Immature natural killer cell (primary cell): ENCODE data around the gene EYS. TPM values are rescaled to one million over a fixed set of nuclear protein-coding genes. Genes with fewer than 3 reads are reported as not detected.

Experiments used
- DNase-seq, 3 donors: peaks; one replicate each; pipeline ENCODE4 v3.0.0; 2022; ENCODE audit warnings: mixed read lengths in 1 of 3
- H3K27ac Mint-ChIP-seq, 6 donors: one replicate each; pipeline ENCODE4 v1.8.0; 2020; ENCODE audit warnings: mixed read lengths in 6 of 6, mild to moderate bottlenecking in 5 of 6, inconsistent platforms in 4 of 6, moderate library complexity in 3 of 6
- H3K27me3 Mint-ChIP-seq, 3 donors: one replicate each; pipeline ENCODE4 v1.8.0; 2020 to 2021; ENCODE audit warnings: low read depth in 3 of 3, mild to moderate bottlenecking in 3 of 3, mixed read lengths in 3 of 3, moderate library complexity in 3 of 3, inconsistent platforms in 1 of 3
- H3K36me3 Mint-ChIP-seq, 3 donors: one replicate each; pipeline ENCODE4 v1.8.0; 2020; ENCODE audit warnings: mixed read lengths in 3 of 3, inconsistent platforms in 2 of 3, mild to moderate bottlenecking in 2 of 3
- H3K4me1 Mint-ChIP-seq, 2 donors: one replicate each; pipeline ENCODE4 v1.8.0; 2020; ENCODE audit warnings: inconsistent platforms in 2 of 2, mild to moderate bottlenecking in 2 of 2, mixed read lengths in 2 of 2, moderate library complexity in 1 of 2
- H3K4me3 Mint-ChIP-seq, 5 donors: one replicate each; pipeline ENCODE4 v1.8.0; 2020; ENCODE audit warnings: mild to moderate bottlenecking in 5 of 5, mixed read lengths in 5 of 5, inconsistent platforms in 3 of 5, moderate library complexity in 3 of 5
- H3K9me3 Mint-ChIP-seq, 6 donors: one replicate each; pipeline ENCODE4 v1.8.0; 2020; ENCODE audit warnings: mild to moderate bottlenecking in 6 of 6, mixed read lengths in 6 of 6, inconsistent platforms in 4 of 6, moderate library complexity in 3 of 6
- polyA plus RNA-seq, 3 donors: library from polyadenylated mRNA; unstranded; fragments of 300-500 nt; fragmentation: Illumina TruSeq; gene quantifications; one replicate each; pipeline ENCODE4 v1.2.3, GENCODE V29; 2021

EYS gene
- polyA plus RNA-seq, result not detected

DNA sequence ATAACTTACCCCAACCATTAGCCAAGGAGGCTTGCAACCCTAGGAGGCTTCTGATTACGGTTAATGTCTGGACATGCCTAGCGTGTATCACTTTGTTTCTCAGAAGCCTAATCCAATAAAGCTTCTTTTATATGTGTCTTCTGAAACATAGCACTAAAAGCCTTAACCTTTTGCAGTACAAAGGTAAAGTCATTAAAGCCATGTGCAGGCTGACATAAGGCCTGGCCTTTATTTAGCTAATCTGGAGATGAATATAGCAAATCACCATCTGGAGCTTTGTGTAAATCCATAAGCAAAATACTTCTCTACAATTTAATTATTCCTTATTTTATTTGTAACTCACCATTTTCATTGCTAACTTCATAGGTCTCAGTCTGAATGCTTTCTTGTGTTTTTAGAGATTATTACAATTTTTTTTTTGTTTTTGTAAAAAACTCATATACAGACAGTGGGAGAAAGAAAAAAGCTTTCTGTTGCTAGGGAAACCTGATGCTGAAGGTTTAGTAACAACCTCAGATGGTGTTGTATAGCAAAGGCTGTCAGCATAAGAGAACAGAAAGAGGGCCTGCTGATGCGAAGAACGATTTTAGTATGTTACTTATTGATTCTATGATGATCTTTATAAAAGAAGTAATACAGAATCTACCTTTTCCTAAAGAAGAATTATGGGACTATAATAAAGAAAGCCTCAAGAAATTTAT lies at the start of gene EYS:
Gene EYS, minus strand, starts transcription at position 101 of the 701 bp plus-strand sequence. CDS start 211,816 bp downstream, outside the sequence.
- no peaks in the 10 kb centered on the region for H3K4me1 Mint-ChIP-seq
- H3K36me3 Mint-ChIP-seq, result no peaks in the 10 kb centered on the region
- DNase-seq, result no peak
- H3K27ac Mint-ChIP-seq, result no peak within 1 kb of the TSS
- H3K27me3 Mint-ChIP-seq, result peaks cover 0 to 2% (median 0%) of the 10 kb centered on the region in 3 donors
- no peak within 1 kb of the TSS for H3K4me3 Mint-ChIP-seq
- H3K9me3 Mint-ChIP-seq, result peaks cover 10 to 34% (median 20%) of the 10 kb centered on the region in 6 donors

DNA sequence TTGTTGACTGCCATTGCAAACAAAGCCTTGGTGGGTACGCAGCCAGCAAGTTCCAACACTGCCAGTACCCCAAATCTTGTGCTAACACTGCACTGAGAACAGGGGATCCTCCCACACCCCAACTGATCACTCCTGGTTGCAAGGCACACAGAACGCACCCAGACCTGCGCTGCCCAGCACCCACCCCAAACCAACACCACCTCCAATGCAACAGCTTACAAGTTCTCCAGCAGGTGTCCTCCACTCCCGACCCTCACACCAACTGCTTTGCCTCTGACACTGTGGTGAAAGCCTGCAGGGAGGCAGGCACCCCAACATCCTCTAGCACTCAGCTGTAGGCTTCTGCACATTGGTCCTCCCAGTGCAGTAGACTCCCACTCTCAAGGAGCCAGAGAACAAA lies 39.3 kb upstream of the EYS start:
- H3K4me3 Mint-ChIP-seq, result no peak overlapping the region
- H3K9me3 Mint-ChIP-seq, result peaks cover 26 to 66% (median 54%) of the 10 kb centered on the region in 6 donors
- no peak overlapping the region for H3K27ac Mint-ChIP-seq
- no peaks in the 10 kb centered on the region for H3K4me1 Mint-ChIP-seq
- H3K36me3 Mint-ChIP-seq, result peaks cover 0 to 8% (median 3%) of the 10 kb centered on the region in 3 donors
- no peak for DNase-seq
- H3K27me3 Mint-ChIP-seq, result peaks cover 0 to 2% (median 0%) of the 10 kb centered on the region in 3 donors

GRCh38 chr6:65745614-65746013 lies 38.6 kb upstream of the EYS start:
- DNase-seq, result no peak

DNA sequence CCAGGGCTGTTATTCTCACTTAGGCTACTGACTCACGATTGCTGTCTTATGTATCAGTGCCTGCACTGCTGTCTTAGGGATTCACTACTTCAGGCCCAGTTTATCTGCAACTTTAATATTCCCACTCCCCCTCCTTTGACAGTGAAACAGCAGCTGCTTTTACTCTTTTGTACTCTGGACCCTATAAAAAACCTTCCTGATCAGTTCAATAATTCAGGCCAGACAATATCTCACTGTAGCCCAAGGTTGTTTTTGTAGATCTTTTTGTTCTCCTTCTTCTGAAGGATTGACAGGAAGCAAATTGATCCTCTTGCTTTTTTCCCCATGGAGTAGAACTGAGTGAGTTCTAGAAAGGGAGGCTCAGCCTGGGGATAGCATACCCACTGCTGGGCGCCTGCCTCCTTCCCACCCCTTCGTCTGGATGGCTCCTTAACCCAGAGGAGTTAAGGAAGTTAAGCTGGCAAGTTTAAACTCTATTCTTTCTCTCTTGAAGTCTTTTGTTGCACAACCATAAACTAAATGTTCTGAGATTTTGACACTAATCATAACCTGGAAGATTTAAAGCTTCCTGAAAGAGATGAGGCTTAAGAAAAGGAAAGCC lies 22.0 kb upstream of the EYS start:
- Mint-ChIP-seq H3K36me3 (peaks cover 0 to 4% (median 0%) of the 10 kb centered on the region in 3 donors), H3K4me3 (no peak overlapping the region), H3K4me1 (no peaks in the 10 kb centered on the region), H3K27me3 (no peaks in the 10 kb centered on the region), H3K9me3 (peaks cover 19 to 74% (median 45%) of the 10 kb centered on the region in 6 donors), H3K27ac (no peak overlapping the region)
- no peak for DNase-seq

More at GRCh38 chr6:65745614-65746013, 38.6 kb upstream of the EYS start:
- Mint-ChIP-seq H3K27ac (no peak overlapping the region), H3K36me3 (peaks cover 0 to 8% (median 3%) of the 10 kb centered on the region in 3 donors), H3K27me3 (peaks cover 0 to 2% (median 0%) of the 10 kb centered on the region in 3 donors), H3K4me3 (no peak overlapping the region), H3K4me1 (no peaks in the 10 kb centered on the region), H3K9me3 (peaks cover 27 to 67% (median 52%) of the 10 kb centered on the region in 6 donors)

- peaks cover 6 to 44% (median 16%) of the 10 kb centered on the region in 6 donors for H3K9me3 Mint-ChIP-seq
- no peak overlapping the region for H3K27ac Mint-ChIP-seq
- H3K27me3 Mint-ChIP-seq, result peaks cover 0 to 1% (median 0%) of the 10 kb centered on the region in 3 donors
- H3K4me3 Mint-ChIP-seq, result no peak overlapping the region
- no peaks in the 10 kb centered on the region for H3K4me1 Mint-ChIP-seq
- no peak for DNase-seq
- H3K36me3 Mint-ChIP-seq, result no peaks in the 10 kb centered on the region
Observed at GRCh38 chr6:65719101-65719500, 12.1 kb upstream of the EYS start.

DNA sequence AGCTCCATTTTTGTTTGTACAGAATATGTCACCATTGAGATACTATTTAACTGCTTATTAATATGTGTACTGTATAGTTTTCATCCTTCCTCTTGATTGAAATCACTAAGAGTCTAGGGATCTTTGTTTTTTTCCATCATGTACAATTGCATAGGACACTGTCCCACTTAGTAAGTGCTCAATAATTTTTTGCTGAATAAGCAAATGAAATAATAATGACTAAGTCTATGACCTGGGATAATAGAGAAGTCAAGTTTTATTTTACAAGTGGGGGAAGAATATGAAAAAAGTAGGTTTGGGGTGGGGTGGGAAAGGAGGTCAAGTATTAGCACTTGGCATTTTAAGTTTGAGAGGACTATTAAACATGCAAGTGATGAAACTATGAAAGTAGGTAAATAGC lies 4.5 kb upstream of the EYS start:
- Mint-ChIP-seq H3K9me3 (peaks cover 14 to 37% (median 27%) of the 10 kb centered on the region in 6 donors), H3K27me3 (peaks cover 0 to 2% (median 0%) of the 10 kb centered on the region in 3 donors), H3K27ac (no peak overlapping the region), H3K4me3 (no peak overlapping the region), H3K36me3 (no peaks in the 10 kb centered on the region), H3K4me1 (no peaks in the 10 kb centered on the region)
- no peak for DNase-seq

DNA sequence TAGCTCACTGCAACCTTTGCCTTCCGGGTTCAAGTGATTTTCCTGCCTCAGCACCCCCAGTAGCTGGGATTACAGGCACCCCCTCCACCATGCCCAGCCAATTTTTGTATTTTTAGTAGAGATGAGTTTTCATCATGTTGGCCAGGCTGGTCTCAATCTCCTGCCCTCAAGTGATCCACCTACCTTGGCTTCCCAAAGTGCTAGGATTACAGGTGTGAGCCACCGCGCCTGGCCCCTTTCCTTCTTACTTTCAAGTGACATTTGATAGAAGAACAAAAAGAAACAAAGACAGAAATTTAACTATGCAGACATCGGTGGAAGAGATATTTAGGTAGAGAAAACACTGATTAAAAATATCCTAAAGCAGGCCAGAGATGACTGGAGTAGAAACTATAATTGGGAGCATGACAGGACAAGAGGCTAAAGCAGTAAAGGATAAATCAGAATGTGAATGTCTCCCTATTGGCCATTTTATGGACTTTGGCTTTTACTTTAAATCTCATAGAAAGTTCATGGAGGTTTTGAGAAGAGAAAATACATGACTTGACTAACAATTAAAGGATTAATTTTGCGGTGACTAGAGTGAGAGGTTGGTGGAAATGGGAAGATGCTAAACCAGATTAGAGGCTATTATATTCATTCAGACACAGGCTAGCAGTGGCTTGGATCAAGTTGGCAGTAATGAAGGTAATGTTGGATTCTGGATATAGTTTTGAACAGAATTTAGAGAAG lies 2.2 kb upstream of the EYS start:
- no peak overlapping the region for H3K27ac Mint-ChIP-seq
- H3K27me3 Mint-ChIP-seq, result peaks cover 0 to 2% (median 0%) of the 10 kb centered on the region in 3 donors
- no peaks in the 10 kb centered on the region for H3K36me3 Mint-ChIP-seq
- H3K4me3 Mint-ChIP-seq, result no peak overlapping the region
- peaks cover 11 to 30% (median 23%) of the 10 kb centered on the region in 6 donors for H3K9me3 Mint-ChIP-seq
- DNase-seq, result no peak
- H3K4me1 Mint-ChIP-seq, result no peaks in the 10 kb centered on the region

GRCh38 chr6:65708162-65708561 lies 1.1 kb upstream of the EYS start:
- H3K27me3 Mint-ChIP-seq, result peaks cover 0 to 2% (median 0%) of the 10 kb centered on the region in 3 donors
- H3K4me3 Mint-ChIP-seq, result no peak overlapping the region
- H3K4me1 Mint-ChIP-seq, result no peaks in the 10 kb centered on the region
- no peak overlapping the region for H3K27ac Mint-ChIP-seq
- no peaks in the 10 kb centered on the region for H3K36me3 Mint-ChIP-seq
- DNase-seq, result no peak
- H3K9me3 Mint-ChIP-seq, result peaks cover 8 to 29% (median 21%) of the 10 kb centered on the region in 6 donors

DNA sequence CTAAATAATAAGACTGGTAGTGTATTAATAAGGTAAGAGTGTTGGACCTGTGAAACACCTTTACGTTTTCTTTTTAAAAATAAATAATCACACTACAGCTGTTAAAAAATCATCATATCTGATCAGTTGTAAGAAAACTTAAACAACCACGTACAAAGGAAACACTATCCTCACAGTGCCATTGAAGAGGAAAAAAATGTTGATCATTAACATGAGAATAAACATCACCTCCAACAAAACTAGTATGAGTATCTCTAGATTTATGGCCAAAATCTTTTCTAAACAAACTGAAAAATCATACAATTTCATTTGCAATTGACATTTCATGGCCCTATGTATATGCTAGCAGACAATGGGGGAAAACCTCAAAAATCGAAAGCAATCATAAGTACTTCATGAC lies 590 bp downstream of the EYS start:
- no peaks in the 10 kb centered on the region for H3K4me1 Mint-ChIP-seq
- H3K27me3 Mint-ChIP-seq, result peaks cover 0 to 2% (median 0%) of the 10 kb centered on the region in 3 donors
- H3K9me3 Mint-ChIP-seq, result peaks cover 7 to 33% (median 14%) of the 10 kb centered on the region in 6 donors
- H3K4me3 Mint-ChIP-seq, result no peak overlapping the region
- no peak for DNase-seq
- H3K27ac Mint-ChIP-seq, result no peak overlapping the region
- H3K36me3 Mint-ChIP-seq, result no peaks in the 10 kb centered on the region

GRCh38 chr6:65701325-65701724 lies 5.7 kb downstream of the EYS start:
- Mint-ChIP-seq H3K4me3 (no peak overlapping the region), H3K9me3 (peaks cover 8 to 36% (median 19%) of the 10 kb centered on the region in 6 donors), H3K27ac (no peak overlapping the region), H3K27me3 (no peaks in the 10 kb centered on the region), H3K4me1 (no peaks in the 10 kb centered on the region), H3K36me3 (no peaks in the 10 kb centered on the region)
- no peak for DNase-seq

GRCh38 chr6:65700561-65700960 lies 6.5 kb downstream of the EYS start:
- Mint-ChIP-seq H3K9me3 (peaks cover 8 to 42% (median 20%) of the 10 kb centered on the region in 6 donors), H3K4me3 (no peak overlapping the region), H3K27me3 (no peaks in the 10 kb centered on the region), H3K27ac (no peak overlapping the region), H3K36me3 (no peaks in the 10 kb centered on the region), H3K4me1 (no peaks in the 10 kb centered on the region)
- no peak for DNase-seq

DNA sequence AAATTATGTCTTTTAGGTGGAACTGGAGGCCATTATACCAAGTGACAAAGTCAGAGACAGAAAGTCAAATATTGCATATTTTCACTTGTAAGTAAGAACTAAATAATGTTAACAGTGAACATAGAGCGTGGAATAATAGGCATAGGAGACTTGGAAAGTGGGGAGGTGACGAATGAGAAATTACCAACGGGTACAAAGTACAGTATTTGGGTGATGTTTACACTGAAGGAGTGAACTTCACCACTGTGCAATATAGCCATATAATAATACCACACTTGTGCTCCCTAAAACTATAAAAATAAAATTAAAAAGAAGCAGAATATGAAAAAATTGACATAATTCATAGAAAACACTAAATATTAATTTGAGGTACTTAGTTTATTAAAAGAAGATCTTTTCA lies 14.9 kb downstream of the EYS start:
- Mint-ChIP-seq H3K27me3 (peaks cover 0 to 2% (median 2%) of the 10 kb centered on the region in 3 donors), H3K4me1 (no peaks in the 10 kb centered on the region), H3K4me3 (no peak overlapping the region), H3K36me3 (no peaks in the 10 kb centered on the region), H3K9me3 (peaks cover 12 to 46% (median 28%) of the 10 kb centered on the region in 6 donors), H3K27ac (no peak overlapping the region)
- DNase-seq, result no peak

DNA sequence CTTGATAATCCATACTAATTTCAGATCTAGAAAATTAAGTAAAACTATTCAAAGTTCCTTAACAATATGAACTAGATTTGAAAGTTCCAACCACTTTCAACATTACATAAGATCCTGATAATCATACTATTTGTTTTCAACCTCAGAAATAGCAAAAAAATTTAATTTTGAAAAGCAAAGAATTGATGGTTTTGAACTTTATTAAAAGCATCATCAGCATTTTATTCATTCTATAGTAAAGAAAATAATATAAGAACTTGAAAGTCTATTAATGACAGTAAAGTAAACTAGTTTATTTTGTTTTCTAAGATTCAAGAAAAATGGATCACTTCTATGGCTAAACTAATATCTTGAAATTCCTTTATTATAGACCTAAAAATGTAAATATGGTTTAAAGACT lies 26.8 kb downstream of the EYS start:
- no peaks in the 10 kb centered on the region for H3K4me1 Mint-ChIP-seq
- H3K4me3 Mint-ChIP-seq, result no peak overlapping the region
- no peak overlapping the region for H3K27ac Mint-ChIP-seq
- H3K36me3 Mint-ChIP-seq, result peaks cover 0 to 5% (median 0%) of the 10 kb centered on the region in 3 donors
- H3K27me3 Mint-ChIP-seq, result no peaks in the 10 kb centered on the region
- DNase-seq, result no peak
- H3K9me3 Mint-ChIP-seq, result peaks cover 9 to 80% (median 40%) of the 10 kb centered on the region in 6 donors

- Mint-ChIP-seq H3K4me1 (peaks cover 0 to 2% of the 10 kb centered on the region in 2 donors), H3K27ac (no peak overlapping the region), H3K27me3 (no peaks in the 10 kb centered on the region), H3K9me3 (peaks cover 23 to 90% (median 49%) of the 10 kb centered on the region in 6 donors), H3K36me3 (peaks cover 0 to 4% (median 0%) of the 10 kb centered on the region in 3 donors), H3K4me3 (no peak overlapping the region)
- DNase-seq, result no peak
Observed at GRCh38 chr6:65671922-65672321, 35.1 kb downstream of the EYS start.
